Measurements from ENCODE around the gene ZACN. TPM values are rescaled to one million over a fixed set of nuclear protein-coding genes. Genes with fewer than 3 reads are reported as not detected.

Gene ZACN
- polyA plus RNA-seq, 1 of the 3 experiments (the other 2 are of a cell fraction): not detected

GRCh38 chr17:76036497-76037261, 42.3 kb upstream of the ZACN start:
- Histone ChIP-seq H2AFZ (ENCODE audit: low read depth) (no peak overlapping the region), H3K36me3 (replicated peaks in 1 of 2; ENCODE audit: control insufficient read depth in 1 of 2, insufficient read depth in 2 of 2, low read length in 1 of 2) (peaks cover 36 to 38% of the 10 kb centered on the region in 2 experiments), H3K79me2 (ENCODE audit: insufficient read depth) (no peaks in the 10 kb centered on the region), H4K20me1 (ENCODE audit: insufficient read depth) (no peaks in the 10 kb centered on the region), H3K9me2 (no peaks in the 10 kb centered on the region), H3K9me3 (no peaks in the 10 kb centered on the region), H3K27ac (ENCODE audit: low read depth in 2 of 2, low read length in 1 of 2) (peak overlapping the region in 1 of 2 experiments; percentile 47; a peak in 2 of 4 replicates), H3K27me3 (ENCODE audit: insufficient read depth) (no peaks in the 10 kb centered on the region), H3K4me2 (no peak overlapping the region), H3K4me1 (ENCODE audit: control insufficient read depth in 1 of 2, insufficient read depth in 2 of 2, low read depth in 1 of 2, low read length in 1 of 2) (peaks cover 0 to 12% of the 10 kb centered on the region in 2 experiments; a peak in 1 of 4 replicates), H3K4me3 (ENCODE audit: low read depth in 2 of 2, low read length in 1 of 2) (no peak overlapping the region), H3F3A (replicated peaks; ENCODE audit: insufficient read depth) (peaks cover 11% of the 10 kb centered on the region), H3K9ac (no peak overlapping the region)
- 65% methylated on average over 21 of the region's 22 CpGs for WGBS (ENCODE audit: low lambda C conversion rate)
- TF ChIP-seq SIN3A (IDR thresholded peaks at IDR 0.05; ENCODE audit: borderline replicate concordance, low read depth, low read length) (no peak), EP300 (IDR thresholded peaks at IDR 0.05; ENCODE audit: borderline replicate concordance in 1 of 2, low read depth in 1 of 2, low read length in 1 of 2) (peak in 1 of 2 experiments; percentile 23; a peak in 1 of 4 replicates), NRF1 (IDR thresholded peaks at IDR 0.05; ENCODE audit: low read depth, low read length) (no peak), MXI1 (IDR thresholded peaks at IDR 0.05; ENCODE audit: low read depth, low read length) (peak; percentile 60; the same call in 1 of the 2 replicates), SMC3 (IDR thresholded peaks at IDR 0.05; ENCODE audit: low read depth, low read length) (no peak), FOXJ3 (CRISPR knock-in tag; IDR thresholded peaks at IDR 0.05) (peak; percentile 86), TCF12 (IDR thresholded peaks at IDR 0.05) (peak; percentile 42; the same call in 1 of the 2 replicates), FOSL2 (IDR thresholded peaks at IDR 0.05; ENCODE audit: borderline replicate concordance, low read depth) (no peak), RCOR1 (IDR thresholded peaks at IDR 0.05; ENCODE audit: low read length) (peak; percentile 99), CHD2 (IDR thresholded peaks at IDR 0.05; ENCODE audit: low read length, partially characterized antibody) (peak; percentile 84)
- ChIA-PET CTCF (interaction anchor here (0.8 to 13.5 kb wide), 11 partner anchors 10 to 181 kb away, joined by 3 to 133 read pairs (median 4); partner anchors contain the start of genes CDK3 and MRPL38), POLR2A (interaction anchor here (0.6 to 1.3 kb wide), 5 partner anchors 9 to 232 kb away, joined by 3 to 7 read pairs (median 3); partner anchors contain the start of genes EVPL and SRP68)
- peak; percentile 89 for DNase-seq

- ChIA-PET CTCF (interaction anchor here (0.9 to 13.5 kb wide), 7 partner anchors 9 to 182 kb away, joined by 3 to 133 read pairs (median 3); no protein-coding TSS in a partner anchor), POLR2A (no interaction called here)
- no peak overlapping the region; a peak in 1 of 4 replicates for H3K27ac ChIP-seq (ENCODE audit: low read depth in 2 of 2, low read length in 1 of 2)
- H3K36me3 ChIP-seq (replicated peaks in 1 of 2; ENCODE audit: control insufficient read depth in 1 of 2, insufficient read depth in 2 of 2, low read length in 1 of 2): peaks cover 41 to 49% of the 10 kb centered on the region in 2 experiments
- no peaks in the 10 kb centered on the region for H3K79me2 ChIP-seq (ENCODE audit: insufficient read depth)
- peaks cover 11% of the 10 kb centered on the region for H3F3A ChIP-seq (replicated peaks; ENCODE audit: insufficient read depth)
- H3K4me3 ChIP-seq (ENCODE audit: low read depth in 2 of 2, low read length in 1 of 2): no peak overlapping the region
- H2AFZ ChIP-seq (ENCODE audit: low read depth): no peak overlapping the region
- no peaks in the 10 kb centered on the region for H3K27me3 ChIP-seq (ENCODE audit: insufficient read depth)
- TF ChIP-seq NRF1 (IDR thresholded peaks at IDR 0.05; ENCODE audit: low read depth, low read length) (no peak), RFX5 (IDR thresholded peaks at IDR 0.05; ENCODE audit: low read length) (no peak), FOSL2 (IDR thresholded peaks at IDR 0.05; ENCODE audit: borderline replicate concordance, low read depth) (no peak), POLR2AphosphoS5 (IDR thresholded peaks at IDR 0.05; ENCODE audit: low read depth, low read length) (no peak; the same call in 1 of the 2 replicates), REST (IDR thresholded peaks at IDR 0.05; ENCODE audit: low read depth, low read length) (no peak), PBX3 (IDR thresholded peaks at IDR 0.05) (no peak), EP300 (IDR thresholded peaks at IDR 0.05; ENCODE audit: borderline replicate concordance in 1 of 2, low read depth in 1 of 2, low read length in 1 of 2) (no peak), CHD2 (IDR thresholded peaks at IDR 0.05; ENCODE audit: low read length, partially characterized antibody) (no peak), SIN3A (IDR thresholded peaks at IDR 0.05; ENCODE audit: borderline replicate concordance, low read depth, low read length) (no peak), EZH2phosphoT487 (IDR thresholded peaks at IDR 0.05; ENCODE audit: borderline replicate concordance, low read depth) (no peak), FOXJ3 (CRISPR knock-in tag; IDR thresholded peaks at IDR 0.05) (no peak), RCOR1 (IDR thresholded peaks at IDR 0.05; ENCODE audit: low read length) (no peak), RAD21 (IDR thresholded peaks at IDR 0.05; ENCODE audit: low read length) (no peak)
- no peak for DNase-seq
- peaks cover 0 to 12% of the 10 kb centered on the region in 2 experiments; a peak in 1 of 4 replicates for H3K4me1 ChIP-seq (ENCODE audit: control insufficient read depth in 1 of 2, insufficient read depth in 2 of 2, low read depth in 1 of 2, low read length in 1 of 2)
- 87% methylated on average over 3 of the region's 3 CpGs for WGBS (ENCODE audit: low lambda C conversion rate)
- no peaks in the 10 kb centered on the region for H4K20me1 ChIP-seq (ENCODE audit: insufficient read depth)
- no peaks in the 10 kb centered on the region for H3K9me3 ChIP-seq
- H3K9me2 ChIP-seq: no peaks in the 10 kb centered on the region
- H3K9ac ChIP-seq: no peak overlapping the region
- H3K4me2 ChIP-seq: no peak overlapping the region
Observed at GRCh38 chr17:76038050-76038449, 40.9 kb upstream of the ZACN start.
